GM13976 (cell line): ENCODE results near the gene TBC1D32.
"Not testable (repeated sequence)": the region's sequence is repeated elsewhere in the genome, so short reads cannot be mapped to it uniquely, and the experiment has no call there.

Experiments
- DNase-seq: peaks from one replicate; pipeline ENCODE4 v3.0.0; 2012; ENCODE audit warnings: low spot score
- CTCF ChIP-seq: IDR thresholded peaks from 2 replicates; pipeline ENCODE4 v1.5.1; 2012; ENCODE audit warnings: borderline replicate concordance, mild to moderate bottlenecking; ENCODE audit not compliant: insufficient read depth; ENCODE audit errors: extremely low read depth, missing control alignments, control extremely low read depth
- in situ Hi-C: fragments of 300-500 bp; cut with MboI; formaldehyde crosslinking; loops from one replicate; pipeline ENCODE4 v1.12.0; 2022; ENCODE audit warnings: low sequenced_read_pairs, mixed read lengths, inconsistent platforms; ENCODE audit not compliant: unreplicated experiment

TBC1D32 gene

GRCh38 chr6:121334299-121335086, at the start of gene TBC1D32:
TBC1D32 (minus strand) TSS chr6:121334480; CDS start chr6:121334430, 50 bp downstream.
- peak; percentile 91 for DNase-seq
- in situ Hi-C loops: no loop called here
- no peak for TF ChIP-seq CTCF

- no peak for TF ChIP-seq CTCF
- no peak for DNase-seq
- in situ Hi-C loops: no loop called here
These were observed 49.2 kb upstream of the TBC1D32 start for GRCh38 chr6:121383478-121383877.

GRCh38 chr6:121382467-121383121, 48.3 kb upstream of the TBC1D32 start:
- no peak for DNase-seq
- TF ChIP-seq CTCF: no peak
- in situ Hi-C loops: no loop called here

- in situ Hi-C loops: no loop called here
- no peak for DNase-seq
These were observed 42.1 kb upstream of the TBC1D32 start for GRCh38 chr6:121376411-121376810.

GRCh38 chr6:121374219-121374618, 39.9 kb upstream of the TBC1D32 start:
- in situ Hi-C loops, DNase-seq: not testable (repeated sequence)

More at GRCh38 chr6:121376411-121376810, 42.1 kb upstream of the TBC1D32 start:
- no peak for TF ChIP-seq CTCF

GRCh38 chr6:121365536-121366521, 31.5 kb upstream of the TBC1D32 start:
- no peak for DNase-seq

More at GRCh38 chr6:121365536-121366521, 31.5 kb upstream of the TBC1D32 start:
- TF ChIP-seq CTCF: no peak
- in situ Hi-C loops: no loop called here
